Activated CD4-positive, alpha-beta T cell treated with anti-CD3 and anti-CD28 coated beads, Interleukin-2, amount 50 U/mL, for 48 hours (primary cell): Measurements from ENCODE around the gene PRR4.

Experiments
- DNase-seq, 2 experiments: peaks; one replicate each; pipeline ENCODE4 v3.0.0-alpha.2; 2020

Gene PRR4, protein sequence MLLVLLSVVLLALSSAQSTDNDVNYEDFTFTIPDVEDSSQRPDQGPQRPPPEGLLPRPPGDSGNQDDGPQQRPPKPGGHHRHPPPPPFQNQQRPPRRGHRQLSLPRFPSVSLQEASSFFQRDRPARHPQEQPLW

DNA sequence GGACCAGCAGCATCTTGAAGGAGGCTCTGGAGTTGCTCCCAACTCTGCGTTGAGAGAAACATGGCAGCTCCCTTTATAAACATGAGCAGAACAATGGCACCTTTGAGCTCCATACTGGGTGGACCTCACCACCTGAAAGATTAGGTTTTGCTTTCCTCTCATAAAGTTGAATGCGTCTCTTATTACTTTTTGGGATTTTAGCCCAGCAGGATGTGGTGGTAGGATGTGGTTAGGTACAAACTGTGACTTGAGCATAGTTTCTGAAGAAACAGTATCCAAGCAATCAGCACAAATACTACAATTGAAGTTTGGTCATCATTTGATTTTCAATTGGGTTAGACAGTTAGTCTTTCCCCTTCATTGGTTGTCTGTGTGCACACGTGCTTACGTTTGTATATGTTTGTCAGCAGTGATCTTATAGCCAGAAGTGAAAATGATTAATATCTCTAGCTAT, at the start of gene PRR4:
TSS of gene PRR4 (minus strand) at position 51 of the 454 bp plus-strand sequence. CDS start at position 13, 38 bp downstream.
- DNase-seq, result no peak

DNA sequence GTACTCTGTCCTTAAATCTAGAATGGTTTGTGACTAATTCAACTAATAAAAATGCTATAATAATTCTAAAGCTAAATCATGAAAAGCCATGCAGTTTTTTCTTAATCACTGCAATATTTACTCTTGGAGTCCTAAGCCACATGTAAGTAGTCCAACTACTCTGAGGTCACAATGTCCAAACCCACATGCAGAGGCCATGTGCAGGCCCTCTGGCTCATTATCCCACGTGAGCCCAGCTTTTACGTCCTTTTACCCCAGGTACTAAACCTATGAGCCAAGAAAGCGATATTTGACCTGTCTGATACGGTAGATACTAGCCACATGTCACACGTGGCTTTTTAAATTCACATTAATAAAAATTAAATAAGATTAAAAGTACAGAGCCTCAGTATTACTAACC, 47.6 kb upstream of the PRR4 start:
- no peak for DNase-seq

DNA sequence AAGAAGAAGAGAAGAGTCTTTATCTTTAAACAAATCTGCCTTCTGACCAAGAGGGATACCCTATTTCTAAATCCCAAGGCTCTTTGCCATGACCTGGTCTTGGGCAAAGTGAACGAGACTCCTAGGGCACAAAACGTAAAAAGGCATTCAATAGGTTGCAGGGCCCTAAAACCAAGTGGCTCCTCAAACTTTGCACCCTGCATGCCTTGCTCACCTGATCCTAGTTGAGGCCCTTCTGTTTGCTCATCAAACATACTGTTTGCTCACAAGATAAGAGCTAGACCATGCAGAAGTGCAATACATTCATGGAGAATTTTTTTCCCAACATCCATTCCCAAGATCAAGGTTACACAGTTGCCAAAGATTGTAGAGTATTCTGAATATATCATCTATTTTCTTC, 42.7 kb upstream of the PRR4 start:
- DNase-seq, result no peak

DNA sequence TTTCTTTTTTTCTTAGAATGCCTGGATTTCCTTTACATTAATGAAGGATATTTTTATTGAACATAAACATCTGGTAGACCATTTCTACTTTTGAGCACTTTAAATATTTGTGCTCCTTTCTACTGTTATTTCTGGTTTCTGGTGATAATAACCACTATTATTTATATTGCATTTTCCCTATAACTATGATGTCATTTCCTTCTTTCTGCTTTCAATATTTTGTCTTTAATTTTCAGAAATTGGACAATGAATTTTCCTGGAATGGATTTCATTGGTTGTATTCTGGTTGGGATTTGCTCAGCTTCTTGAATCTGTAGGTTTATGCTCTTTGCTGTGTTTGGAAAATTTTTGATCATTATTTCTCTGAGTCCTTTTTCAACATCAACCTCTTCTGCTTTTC, 40.0 kb upstream of the PRR4 start:
- no peak for DNase-seq

DNA sequence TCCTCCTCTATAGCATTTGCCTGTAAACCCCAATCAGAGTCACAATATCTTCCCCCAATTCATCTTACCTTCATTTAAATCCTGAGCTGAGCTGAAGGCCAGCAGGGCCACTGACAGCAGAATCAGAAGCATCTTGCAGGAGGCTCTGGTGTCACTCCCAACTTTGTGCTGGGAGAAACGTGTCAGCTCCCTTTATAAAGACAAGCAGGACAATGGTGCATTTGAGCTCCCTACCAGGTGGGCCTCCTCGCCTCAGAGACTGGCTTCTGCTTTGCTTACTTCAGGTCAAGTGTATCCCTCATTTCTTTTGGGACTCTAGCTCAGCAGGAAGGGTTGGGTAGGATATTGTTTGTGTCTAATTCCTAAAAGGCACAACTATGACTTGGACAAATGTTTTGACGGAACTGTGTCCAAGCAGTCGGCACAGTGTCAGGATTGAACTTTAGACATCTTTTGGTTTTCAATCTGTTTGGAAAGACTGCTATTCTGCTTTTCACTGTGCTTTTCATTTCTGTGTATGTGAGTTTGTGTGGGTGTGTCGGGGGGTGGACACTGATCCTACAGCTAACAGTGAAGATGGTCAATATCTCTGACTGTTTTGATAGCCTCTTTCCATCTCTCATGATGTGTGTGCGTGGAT, 34.9 kb upstream of the PRR4 start, which contains the start of gene PRH1:
TSS of gene PRH1 (minus strand) at position 170 of the 640 bp plus-strand sequence. CDS start at position 132, 38 bp downstream.
- DNase-seq, result no peak

DNA sequence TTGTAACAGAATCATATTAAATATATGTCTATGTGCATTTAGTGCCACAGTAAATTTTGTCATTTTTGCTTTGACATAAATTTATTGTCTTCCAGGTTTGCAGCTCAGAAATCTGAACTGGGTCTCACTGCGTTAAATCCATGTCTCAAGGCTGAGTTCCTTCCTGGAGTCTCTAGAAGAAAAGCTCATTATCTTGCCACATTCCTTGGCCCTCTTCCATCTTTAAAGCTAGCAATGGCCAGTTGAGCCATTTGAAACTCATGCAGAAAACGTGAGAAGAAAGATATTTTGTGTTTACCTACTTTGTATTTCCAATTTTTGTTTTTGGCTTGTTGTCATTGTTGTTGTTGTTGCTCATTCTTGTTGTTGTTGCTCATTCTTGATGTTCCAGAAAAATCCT, 24.1 kb upstream of the PRR4 start:
- no peak for DNase-seq

DNA sequence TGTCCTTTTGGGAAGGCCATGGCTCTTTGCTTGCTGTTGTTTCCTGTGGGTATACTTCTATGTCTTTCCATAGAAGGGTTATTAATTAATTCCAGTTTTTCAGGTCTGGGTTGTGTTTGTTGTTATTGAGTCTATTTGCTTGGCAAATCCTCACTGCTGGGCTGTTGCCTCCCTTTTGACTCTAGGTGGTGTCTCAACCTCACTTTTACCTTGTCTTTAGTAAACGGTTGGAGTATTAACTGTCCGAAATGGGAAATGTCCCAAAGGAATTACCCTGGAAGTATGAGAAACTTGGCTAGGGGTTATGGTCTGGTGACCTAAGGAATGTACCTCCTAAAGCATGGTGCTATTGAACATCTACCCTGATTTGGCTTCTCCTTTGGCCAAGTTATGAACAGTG, 18.1 kb upstream of the PRR4 start:
- DNase-seq, result no peak

DNA sequence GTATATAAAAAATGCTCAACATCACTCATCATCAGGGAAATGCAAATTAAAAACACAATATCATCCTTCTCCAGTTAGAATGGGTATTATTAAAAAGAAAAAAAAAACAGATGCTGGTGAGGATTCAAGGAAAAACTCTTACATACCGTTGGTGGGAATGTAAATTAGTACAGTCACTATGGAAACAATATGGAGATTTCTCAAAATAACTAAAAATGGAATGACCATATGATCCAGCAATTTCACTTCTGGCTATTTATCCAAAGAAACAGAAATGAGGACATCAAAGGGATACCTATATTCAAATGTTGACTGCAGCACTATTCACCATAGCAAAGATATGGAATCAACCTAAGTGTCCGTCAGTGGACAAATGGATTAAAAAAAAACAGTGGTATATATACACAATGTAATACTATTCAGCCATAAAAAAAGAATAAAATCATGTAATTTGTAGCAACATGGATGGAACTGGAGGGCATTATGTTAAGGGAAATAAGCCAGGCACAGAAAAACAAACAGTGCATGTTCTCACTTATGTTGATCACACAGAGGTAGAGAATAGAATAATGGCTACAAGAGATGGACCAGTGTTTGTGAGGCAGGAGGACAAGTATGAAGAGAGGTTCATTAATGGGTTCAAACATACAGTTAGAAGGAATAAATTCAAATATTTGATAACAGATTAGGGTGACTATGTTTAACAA, 14.4 kb upstream of the PRR4 start:
- no peak for DNase-seq

DNA sequence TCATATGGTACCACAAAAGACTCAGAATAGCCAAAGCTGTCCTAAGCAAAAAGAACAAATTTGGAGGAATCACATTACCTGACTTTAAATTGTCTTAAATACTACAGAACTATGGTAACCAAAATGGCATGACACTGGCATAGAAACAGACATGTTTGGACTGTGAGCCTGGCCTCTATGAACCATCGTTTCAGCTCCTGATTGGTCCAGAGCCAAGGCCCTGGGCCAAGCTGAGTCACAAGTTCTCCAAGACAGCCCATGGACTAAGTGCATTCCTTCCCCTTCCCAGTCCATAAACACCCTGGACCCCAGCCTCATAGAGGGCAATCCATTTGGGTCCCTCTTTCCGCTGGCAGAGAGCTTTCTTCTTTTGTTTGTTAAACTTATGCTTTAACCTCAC, 12.1 kb upstream of the PRR4 start:
- no peak for DNase-seq

DNA sequence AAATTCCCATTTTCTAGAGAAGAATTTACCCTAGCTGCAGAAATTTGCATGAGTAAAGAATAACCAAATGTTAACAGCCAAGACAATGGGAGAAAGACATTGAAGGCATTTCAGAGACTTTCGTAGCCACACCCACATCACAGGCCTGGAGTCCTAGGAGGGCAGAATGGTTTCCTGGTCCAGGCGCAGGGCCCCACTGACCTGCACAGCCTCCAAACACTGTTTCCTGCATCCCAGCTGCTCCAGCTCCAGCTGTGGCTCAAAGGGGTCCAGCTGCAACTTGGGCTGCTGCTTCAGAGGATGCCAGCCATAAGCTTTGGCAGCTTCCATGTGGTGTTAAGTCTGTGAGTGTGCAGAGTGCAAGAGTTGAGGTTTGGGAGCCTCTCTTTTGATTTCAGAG, 6.5 kb upstream of the PRR4 start:
- DNase-seq, result no peak

DNA sequence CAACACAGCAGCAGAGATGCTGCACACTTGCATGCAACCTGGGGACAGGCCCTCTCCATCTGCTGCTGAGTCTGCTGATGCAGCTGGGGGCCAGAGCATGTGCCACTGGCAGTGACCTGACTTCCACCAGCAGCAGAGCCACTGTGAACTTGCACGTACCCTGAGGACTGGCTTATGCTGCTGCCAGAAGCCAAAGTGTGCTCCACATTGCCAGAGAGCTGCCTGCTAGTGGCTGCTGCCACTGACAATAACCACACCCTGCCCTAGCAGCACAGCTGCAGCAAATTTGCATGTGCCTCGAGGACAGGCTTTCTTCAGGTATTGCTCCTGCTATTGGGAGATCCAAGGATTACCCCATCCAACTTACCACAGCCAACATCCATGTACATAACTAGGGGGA, 4.5 kb upstream of the PRR4 start:
- DNase-seq, result no peak

DNA sequence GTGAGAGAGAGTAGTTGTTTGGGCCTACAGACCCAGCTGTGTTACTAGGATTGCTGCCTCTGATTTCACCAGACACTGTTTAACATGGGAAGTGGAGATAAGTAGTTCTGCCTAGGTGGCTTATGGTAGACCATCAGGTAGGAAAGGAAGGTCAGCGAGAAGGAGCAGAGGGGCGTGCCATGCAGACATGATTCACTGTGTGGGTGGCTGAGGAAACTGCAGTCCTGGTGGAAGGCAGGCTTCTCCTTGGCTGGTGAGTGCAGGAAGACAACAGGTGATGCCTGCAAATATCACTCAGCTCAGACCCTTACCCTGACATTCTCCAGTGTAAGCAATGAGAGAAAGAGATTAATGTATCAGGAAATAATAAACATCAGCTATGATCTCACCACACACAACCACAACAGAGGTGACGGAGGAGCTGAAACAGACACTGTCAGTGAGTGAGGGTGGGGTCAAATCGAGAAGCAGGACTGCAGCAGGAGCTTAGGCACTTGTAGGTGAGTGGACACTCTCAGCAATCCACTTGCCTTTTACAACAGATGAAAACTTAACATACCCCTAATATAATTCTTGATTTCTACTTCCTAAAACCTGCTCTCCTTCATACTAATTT, 2.1 kb upstream of the PRR4 start:
- no peak for DNase-seq

DNA sequence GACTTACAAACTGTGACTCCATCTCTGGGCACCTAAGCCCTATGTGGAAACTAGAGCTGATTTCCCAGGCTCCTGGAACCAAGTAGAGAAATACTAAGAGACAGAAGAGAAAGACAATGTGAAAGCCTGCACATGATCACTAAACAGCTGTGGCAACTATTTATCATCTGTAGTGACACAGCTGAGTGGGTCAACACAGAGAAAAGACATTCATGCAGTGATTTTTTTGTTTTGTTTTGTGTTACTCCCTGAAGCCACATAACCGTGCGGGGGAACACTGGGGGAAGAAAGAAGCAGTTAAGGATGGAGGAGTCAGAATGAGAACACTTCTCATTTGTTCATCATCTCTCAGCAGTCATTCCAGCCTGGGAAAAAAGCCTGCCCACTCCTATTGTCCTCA, 1.5 kb downstream of the PRR4 start:
- DNase-seq, result no peak

DNA sequence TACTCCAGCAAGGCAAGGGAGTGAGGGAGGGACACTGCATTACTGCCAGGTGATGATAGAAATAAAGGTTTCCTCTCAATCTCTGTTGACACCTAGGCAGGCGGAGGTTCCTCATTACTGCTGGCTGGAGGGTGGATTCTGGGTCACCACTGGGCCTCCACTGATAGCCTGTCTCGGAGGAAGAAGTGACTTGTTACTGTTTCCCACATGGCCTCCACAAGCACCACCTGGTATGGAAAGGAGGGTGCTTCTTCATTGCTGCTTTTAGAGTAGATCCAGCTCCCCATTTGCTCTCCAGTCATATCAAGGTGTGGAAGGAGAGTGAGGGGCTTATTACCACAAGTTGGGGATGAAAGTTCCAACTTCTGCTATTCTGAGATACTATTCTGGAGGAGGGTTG, 6.4 kb downstream of the PRR4 start:
- no peak for DNase-seq

DNA sequence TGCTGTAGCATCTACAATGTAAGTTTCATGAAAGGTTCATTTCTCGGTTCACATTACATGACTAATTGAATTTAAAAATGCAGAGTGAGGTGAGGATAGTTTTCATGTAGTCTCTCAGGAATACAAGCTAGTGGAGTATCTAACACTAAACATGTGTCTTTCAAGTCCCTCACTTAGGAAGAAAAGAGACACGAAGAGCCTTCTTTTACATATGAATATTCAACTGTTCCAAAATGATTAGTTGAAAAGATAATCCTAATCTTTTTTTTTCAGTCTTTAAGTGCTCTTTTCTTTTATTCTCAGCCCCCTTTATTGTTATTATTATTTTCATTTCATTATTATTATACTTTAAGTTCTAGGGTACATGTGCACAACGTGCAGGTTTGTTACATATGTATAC, 10.8 kb downstream of the PRR4 start:
- DNase-seq, result no peak

DNA sequence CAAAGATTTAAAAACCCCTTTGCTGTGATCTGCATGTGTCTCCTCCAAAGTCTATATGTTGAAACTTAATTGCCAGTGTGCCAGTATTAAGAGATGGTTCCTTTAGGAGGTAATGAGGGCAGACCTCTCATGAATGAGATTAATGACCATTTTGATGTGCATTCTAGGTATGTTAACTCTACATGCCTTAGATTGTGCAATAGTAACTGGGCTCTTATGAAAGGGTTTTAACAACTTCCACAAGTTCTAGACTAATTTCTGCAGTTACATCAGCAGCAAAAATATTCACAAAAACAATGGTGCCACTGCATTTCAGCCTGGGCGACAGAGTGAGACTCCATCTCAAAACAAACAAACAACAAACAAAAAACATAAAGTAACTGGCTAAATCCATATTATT, 19.3 kb downstream of the PRR4 start:
- DNase-seq, result no peak

DNA sequence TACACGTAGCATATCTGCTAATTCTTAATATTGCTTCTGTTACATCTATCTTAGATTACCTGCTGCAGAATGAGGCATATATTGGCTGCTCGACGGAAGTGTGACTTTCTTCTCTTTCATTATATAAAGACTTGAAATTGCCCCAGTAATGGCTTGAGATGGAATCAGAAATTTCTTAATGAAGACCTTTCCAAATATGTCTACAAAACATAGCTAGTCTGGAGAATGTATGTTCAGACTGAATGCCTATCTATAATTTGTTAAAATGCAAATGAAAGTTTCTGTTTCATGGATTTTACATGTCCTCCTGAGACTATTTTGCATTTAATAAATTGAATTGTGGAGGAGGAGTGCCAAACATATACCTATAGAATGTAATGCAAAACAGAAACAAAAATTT, 23.0 kb downstream of the PRR4 start, which contains the start of gene TAS2R10:
TSS of gene TAS2R10 (minus strand) at position 101 of the 400 bp plus-strand sequence. CDS start at position 12, 89 bp downstream.
- no peak for DNase-seq

DNA sequence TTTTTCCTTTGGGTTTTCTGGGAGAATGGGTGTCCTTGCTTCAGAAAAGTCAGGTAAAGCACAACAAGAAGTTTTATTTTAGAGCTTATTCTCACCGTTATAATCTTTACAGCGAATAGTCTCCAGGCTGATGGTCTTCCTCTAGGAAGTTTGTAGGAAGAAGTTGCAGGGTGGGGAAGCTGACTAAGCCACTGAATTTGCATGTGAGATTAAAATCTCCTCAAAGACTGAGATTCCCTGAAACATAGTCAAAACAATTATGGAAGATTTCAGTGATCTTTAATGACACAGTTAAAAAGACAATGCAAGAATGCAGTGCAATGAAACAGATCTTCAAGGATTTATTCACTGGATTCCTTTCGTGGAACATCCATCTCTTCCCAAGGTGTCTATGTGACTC, 24.3 kb downstream of the PRR4 start:
- no peak for DNase-seq

DNA sequence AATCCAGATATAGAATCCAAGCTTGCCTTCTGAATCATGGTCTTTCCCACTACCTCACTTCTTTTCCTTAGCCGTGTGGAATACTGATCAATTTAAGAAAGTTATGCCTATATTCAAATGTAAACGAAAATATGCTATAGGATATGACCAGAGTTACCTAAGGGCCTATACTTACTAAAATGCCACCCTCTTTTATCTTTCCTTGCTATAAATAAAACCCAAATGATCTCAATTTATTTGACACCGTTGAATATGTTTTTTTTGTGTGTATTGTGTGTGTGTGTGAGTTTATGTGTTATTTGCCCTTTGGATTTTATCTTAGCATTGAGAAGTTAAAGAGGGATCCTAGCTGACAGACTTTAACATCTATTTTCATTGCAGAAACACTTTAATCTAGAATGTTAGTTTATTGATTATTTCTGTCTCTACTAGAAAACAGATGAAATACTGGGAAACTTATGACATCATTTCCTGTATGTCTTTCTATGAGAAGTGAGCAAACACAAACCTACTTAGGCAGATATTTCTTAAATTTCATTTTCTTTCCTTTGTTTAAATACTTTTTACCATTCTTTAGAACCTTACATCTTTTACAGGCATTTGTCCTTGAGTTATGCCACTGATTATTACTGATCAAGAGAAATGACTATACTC, 37.3 kb downstream of the PRR4 start:
- DNase-seq, result no peak

DNA sequence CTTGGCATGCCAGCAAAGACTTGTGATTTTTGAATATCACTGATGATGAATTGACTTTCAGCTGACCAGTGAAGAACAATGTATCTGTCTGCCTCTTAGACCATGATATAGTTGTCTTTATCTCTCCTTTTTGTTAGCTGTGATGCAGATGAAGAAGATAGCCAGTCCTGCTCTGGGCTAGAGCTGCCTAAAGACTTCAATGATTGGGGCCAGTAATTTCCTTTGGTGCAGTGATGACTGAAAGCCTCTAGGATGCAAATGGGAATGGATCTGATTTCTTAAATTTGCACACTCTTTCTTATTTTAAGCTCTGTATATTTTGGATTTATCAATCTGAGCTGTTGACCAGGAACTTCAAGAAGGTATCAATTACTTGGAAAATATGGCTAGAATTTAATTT, 39.2 kb downstream of the PRR4 start, which contains the start of gene TAS2R9:
TSS of gene TAS2R9 (minus strand) at position 101 of the 400 bp plus-strand sequence. CDS start at position 8, 93 bp downstream.
- no peak for DNase-seq

DNA sequence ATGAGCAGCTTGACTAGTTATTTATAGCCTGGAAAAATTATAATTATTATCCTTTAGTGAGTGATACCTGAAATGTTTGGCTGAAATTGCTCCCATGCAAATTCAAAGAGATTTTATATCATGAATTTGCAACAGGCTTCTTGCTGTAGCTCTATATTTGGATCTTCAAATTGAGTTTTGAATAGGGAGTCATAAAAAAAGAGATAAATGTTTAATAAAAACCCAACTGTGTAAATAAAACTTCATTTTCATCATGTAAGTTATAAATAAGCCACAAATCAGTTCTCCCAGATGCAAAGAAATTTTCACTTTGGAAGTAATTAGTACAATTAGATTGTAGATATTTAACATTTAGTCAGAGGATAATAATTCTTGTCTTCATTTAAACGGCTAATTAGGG, 42.1 kb downstream of the PRR4 start, which contains the start of gene TAS2R8:
TSS of gene TAS2R8 (minus strand) at position 101 of the 400 bp plus-strand sequence. CDS start 306 bp downstream, outside the sequence.
- no peak for DNase-seq

DNA sequence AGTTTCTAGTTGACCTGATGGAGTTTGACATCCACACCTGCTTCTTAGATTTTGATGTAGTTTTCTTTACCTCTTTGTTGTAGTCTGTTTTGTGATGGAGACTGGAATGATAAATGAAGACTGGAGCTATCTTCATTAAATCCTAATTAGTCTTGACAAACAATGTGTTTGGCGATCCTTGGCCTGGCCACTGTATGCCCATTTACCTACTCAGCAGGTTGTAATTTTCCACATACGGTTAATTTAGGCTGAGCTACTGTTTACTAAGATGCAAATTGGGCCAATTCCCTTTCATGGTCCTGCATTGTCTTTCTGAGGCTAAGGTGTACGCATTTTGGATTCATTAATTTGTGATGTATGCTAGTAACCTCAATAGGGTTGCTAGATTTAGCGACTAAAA, 46.7 kb downstream of the PRR4 start, which contains the start of gene TAS2R7:
TSS of gene TAS2R7 (minus strand) at position 41 of the 400 bp plus-strand sequence. CDS start 57 bp downstream, outside the sequence.
- DNase-seq, result no peak

DNA sequence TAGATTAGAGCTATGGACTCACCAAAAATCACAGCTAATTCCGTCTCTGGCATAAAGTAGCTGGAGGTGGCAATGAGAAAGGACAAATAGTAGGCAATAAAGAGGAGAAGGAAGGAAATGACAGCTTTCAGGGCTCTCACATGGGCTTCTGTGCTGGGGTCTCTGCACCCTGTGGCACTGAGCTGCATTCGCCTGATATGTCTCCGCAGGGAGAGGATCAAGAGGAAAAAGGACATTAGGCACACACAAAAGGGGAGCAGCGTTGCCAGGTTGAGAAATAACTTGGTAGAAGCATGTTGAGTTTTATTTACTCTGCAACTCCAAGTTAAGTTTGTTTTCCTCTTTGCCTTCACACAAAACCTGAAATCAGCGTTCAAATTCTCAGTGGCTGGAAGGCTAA, 47.5 kb downstream of the PRR4 start:
- no peak for DNase-seq
